IMR-90 (cell line): ENCODE results near the gene SLC23A2. TPM values are rescaled to one million over a fixed set of nuclear protein-coding genes. Genes with fewer than 3 reads are reported as not detected.

Source experiments
- ATAC-seq: fragments of 200-7000 bp; cut with Tn5 transposase; 2 replicates; pipeline ENCODE4 v1.9.1; 2020; ENCODE audit warnings: low read depth, mild to moderate bottlenecking, moderate library complexity
- BruUV-seq: library from RNA; stranded (reverse); fragments of 400-500 nt; replicated peaks from 2 replicates; lab custom pipeline; 2021; lab: Mats Ljungman, UMichigan
- CTCF ChIA-PET: fragments of 300-600 bp; formaldehyde crosslinking; extraction: SDS; loops from one replicate; lab custom pipeline; 2021; ENCODE audit warnings: antibody characterized with exemption; lab: Yijun Ruan, JAX
- POLR2A ChIA-PET: fragments of 300-600 bp; sonication (Branson Sonifier 250); formaldehyde crosslinking; loops from one replicate; lab custom pipeline; 2022; ENCODE audit warnings: antibody characterized with exemption; ENCODE audit not compliant: unreplicated experiment; lab: Charles Lee
- DNase-seq: peaks from one replicate; pipeline ENCODE4 v3.0.0; 2013
- H2AFZ ChIP-seq: replicated peaks from 2 replicates; pipeline ENCODE3; 2013; ENCODE audit warnings: low read length, mild to moderate bottlenecking; ENCODE audit not compliant: poor library complexity
- H2AK5ac ChIP-seq: 2 replicates; pipeline ENCODE4 v1.6.1; 2013; ENCODE audit warnings: low read depth, low read length, inconsistent platforms
- H2AK9ac ChIP-seq: replicated peaks from 2 replicates; pipeline ENCODE3; 2013; ENCODE audit warnings: mild to moderate bottlenecking, low read depth, low read length, moderate library complexity; ENCODE audit not compliant: poor library complexity
- H2BK120ac ChIP-seq: 2 replicates; pipeline ENCODE4 v1.6.1; 2013; ENCODE audit warnings: low read depth, low read length, inconsistent platforms
- H2BK15ac ChIP-seq: 3 replicates; pipeline ENCODE4 v1.6.1; 2013; ENCODE audit warnings: low read depth, low read length, inconsistent platforms
- H2BK20ac ChIP-seq: 2 replicates; pipeline ENCODE4 v1.6.1; 2013; ENCODE audit warnings: low read depth, mild to moderate bottlenecking, inconsistent platforms, low read length, moderate library complexity
- H2BK5ac ChIP-seq: 2 replicates; pipeline ENCODE4 v1.6.1; 2013; ENCODE audit warnings: mild to moderate bottlenecking, low read depth, low read length, inconsistent platforms; ENCODE audit not compliant: poor library complexity, severe bottlenecking
- H3K14ac ChIP-seq: replicated peaks from 2 replicates; pipeline ENCODE4 v1.6.1; 2013; ENCODE audit warnings: low read depth, low read length, inconsistent platforms
- H3K18ac ChIP-seq: 2 replicates; pipeline ENCODE4 v1.6.1; 2013; ENCODE audit warnings: low read depth, low read length, control low read depth
- H3K23ac ChIP-seq: 2 replicates; pipeline ENCODE4 v1.6.1; 2013; ENCODE audit warnings: low read depth, low read length, inconsistent platforms
- H3K27ac ChIP-seq: 2 replicates; pipeline ENCODE4 v1.5.1; 2013; ENCODE audit warnings: mild to moderate bottlenecking, control low read depth, low read length; ENCODE audit not compliant: insufficient read depth
- H3K27me3 ChIP-seq: 2 replicates; pipeline ENCODE4 v1.6.1; 2013; ENCODE audit warnings: low read length; ENCODE audit not compliant: control insufficient read depth, insufficient read depth
- H3K36me3 ChIP-seq: 2 replicates; pipeline ENCODE4 v1.6.1; 2013; ENCODE audit warnings: low read length, mixed read lengths; ENCODE audit not compliant: control insufficient read depth, insufficient read depth
- H3K4ac ChIP-seq: 2 replicates; pipeline ENCODE4 v1.6.1; 2013; ENCODE audit warnings: low read depth, low read length, inconsistent platforms
- H3K4me1 ChIP-seq: 2 replicates; pipeline ENCODE4 v1.6.1; 2013; ENCODE audit warnings: low read length, mixed read lengths; ENCODE audit not compliant: control insufficient read depth, insufficient read depth
- H3K4me2 ChIP-seq: 2 replicates; pipeline ENCODE4 v1.6.1; 2013; ENCODE audit warnings: low read depth, mild to moderate bottlenecking, control low read depth, low read length, moderate library complexity
- H3K4me3 ChIP-seq: 2 replicates; pipeline ENCODE4 v1.5.1; 2013; ENCODE audit warnings: low read depth, mild to moderate bottlenecking, control low read depth, low read length, moderate library complexity; ENCODE audit not compliant: insufficient read depth
- H3K56ac ChIP-seq: 2 replicates; pipeline ENCODE4 v1.6.1; 2013; ENCODE audit warnings: low read length, inconsistent platforms; ENCODE audit not compliant: insufficient read depth; ENCODE audit errors: extremely low read depth
- H3K79me1 ChIP-seq, 2 experiments: 2 replicates each; pipeline ENCODE4 v1.6.1; 2013; ENCODE audit warnings: low read length in 2 of 2, inconsistent platforms in 1 of 2, low read depth in 1 of 2
- H3K9ac ChIP-seq: 2 replicates; pipeline ENCODE4 v1.6.1; 2013; ENCODE audit warnings: low read depth, low read length, control low read depth
- H3K9me1 ChIP-seq: 2 replicates; pipeline ENCODE4 v1.6.1; 2013; ENCODE audit warnings: low read length, inconsistent platforms; ENCODE audit not compliant: insufficient read depth
- H3K9me3 ChIP-seq: 2 replicates; pipeline ENCODE4 v1.6.1; 2013; ENCODE audit warnings: low read length; ENCODE audit not compliant: control insufficient read depth, insufficient read depth
- H4K20me1 ChIP-seq: 2 replicates; pipeline ENCODE4 v1.6.1; 2013; ENCODE audit warnings: low read length, inconsistent platforms; ENCODE audit not compliant: insufficient read depth
- H4K5ac ChIP-seq: 2 replicates; pipeline ENCODE4 v1.6.1; 2013; ENCODE audit warnings: mild to moderate bottlenecking, low read depth, low read length, control low read depth
- H4K8ac ChIP-seq, 2 experiments: 2 replicates each; pipeline ENCODE4 v1.6.1; 2013; ENCODE audit warnings: low read depth in 2 of 2, low read length in 2 of 2, control low read depth in 1 of 2, inconsistent platforms in 1 of 2
- H4K91ac ChIP-seq: 2 replicates; pipeline ENCODE4 v1.6.1; 2013; ENCODE audit warnings: low read depth, low read length, inconsistent platforms; ENCODE audit not compliant: insufficient read depth
- BHLHE40 ChIP-seq: fragments of 150-350 bp; IDR thresholded peaks from 2 replicates; pipeline ENCODE4 v1.6.1; 2016; ENCODE audit warnings: mild to moderate bottlenecking, low read depth, low read length
- CHD1 ChIP-seq: IDR thresholded peaks from 2 replicates; pipeline ENCODE4 v1.6.1; 2012; ENCODE audit warnings: low read depth, low read length, improper control_type of control experiment
- FOS ChIP-seq: fragments of 150-350 bp; IDR thresholded peaks from 2 replicates; pipeline ENCODE4 v1.6.1; 2016; ENCODE audit warnings: low read depth, low read length
- MAZ ChIP-seq: IDR thresholded peaks from 2 replicates; pipeline ENCODE4 v1.6.1; 2012; ENCODE audit warnings: low read depth, mild to moderate bottlenecking, low read length, improper control_type of control experiment, moderate library complexity, borderline replicate concordance
- MXI1 ChIP-seq: IDR thresholded peaks from 2 replicates; pipeline ENCODE4 v1.6.1; 2012; ENCODE audit warnings: low read depth, mild to moderate bottlenecking, low read length, moderate library complexity, borderline replicate concordance
- NFE2L2 ChIP-seq: fragments of 150-350 bp; IDR thresholded peaks from 2 replicates; pipeline ENCODE4 v1.6.1; 2016; ENCODE audit warnings: low read depth, mild to moderate bottlenecking, low read length
- POLR2A ChIP-seq: IDR thresholded peaks from 2 replicates; pipeline ENCODE4 v1.6.1; 2012; ENCODE audit warnings: mild to moderate bottlenecking, low read depth, low read length
- RCOR1 ChIP-seq: IDR thresholded peaks from 2 replicates; pipeline ENCODE4 v1.6.1; 2012; ENCODE audit warnings: mild to moderate bottlenecking, low read length, improper control_type of control experiment; ENCODE audit not compliant: insufficient replicate concordance
- RFX5 ChIP-seq: IDR thresholded peaks from 2 replicates; pipeline ENCODE4 v1.8.0; 2012; ENCODE audit warnings: low read depth, mild to moderate bottlenecking, low read length, moderate library complexity
- SMC3 ChIP-seq: fragments of 150-350 bp; IDR thresholded peaks from 2 replicates; pipeline ENCODE4 v1.6.1; 2016; ENCODE audit warnings: low read depth, mild to moderate bottlenecking, antibody characterized with exemption, low read length, moderate library complexity
- WGBS, 2 experiments: methylation state at CpG; one replicate each; pipeline versions ENCODE4 v1.1.5 to v1.1.7; 2013; ENCODE audit warnings: missing lambda C conversion rate in 2 of 2; ENCODE audit not compliant: insufficient read length in 1 of 2; ENCODE audit errors: extremely low coverage in 2 of 2; 5-methylcytosine and 5-hydroxymethylcytosine counted together
- dilution Hi-C: fragments of 300-500 bp; cut with HindIII; formaldehyde crosslinking; loops from one replicate; pipeline ENCODE4 v1.14.3; 2018; ENCODE audit warnings: low sequenced_read_pairs; ENCODE audit not compliant: unreplicated experiment
- in situ Hi-C: fragments of 300-500 bp; cut with MboI; formaldehyde crosslinking; loops from 3 replicates; pipeline ENCODE4 v1.14.3; 2019; ENCODE audit warnings: low sequenced_read_pairs, inconsistent platforms, mixed read lengths
- intact Hi-C: fragments of 100-400 bp; cut with micrococcal nuclease; formaldehyde crosslinking; loops from 2 replicates; pipeline ENCODE4 v1.10.0; 2022
- polyA plus RNA-seq, 3 experiments: library from polyadenylated mRNA; depleted of rRNA; stranded (reverse); fragments of >200 nt; gene quantifications; 2 replicates each; pipeline ENCODE4 v1.2.3, GENCODE V29; 2012; ENCODE audit warnings: low replicate concordance in 1 of 3
- total RNA-seq: library from RNA; depleted of rRNA; stranded (reverse); fragments of >200 nt; gene quantifications from 2 replicates; pipeline ENCODE4 v1.2.3, GENCODE V29; 2012
- TF ChIP-seq, protein P1 (sequence below): conservative IDR thresholded peaks from 2 replicates; pipeline ENCODE4 v1.5.1; 2012; ENCODE audit warnings: mild to moderate bottlenecking, low read depth, low read length, improper control_type of control experiment
- TF ChIP-seq, protein P2 (sequence below): fragments of 150-350 bp; IDR thresholded peaks from 2 replicates; pipeline ENCODE4 v1.6.1; 2016; ENCODE audit warnings: low read depth, mild to moderate bottlenecking, low read length, moderate library complexity, borderline replicate concordance
- TF ChIP-seq, protein P3 (sequence below): fragments of 150-350 bp; IDR thresholded peaks from 2 replicates; pipeline ENCODE4 v1.6.1; 2017; ENCODE audit warnings: mild to moderate bottlenecking, antibody characterized with exemption, low read length, low read depth

Gene SLC23A2
- total and polyA plus RNA-seq, 2 of the 4 experiments (the other 2 are of a cell fraction), result 10.2 to 14.4 TPM

DNA sequence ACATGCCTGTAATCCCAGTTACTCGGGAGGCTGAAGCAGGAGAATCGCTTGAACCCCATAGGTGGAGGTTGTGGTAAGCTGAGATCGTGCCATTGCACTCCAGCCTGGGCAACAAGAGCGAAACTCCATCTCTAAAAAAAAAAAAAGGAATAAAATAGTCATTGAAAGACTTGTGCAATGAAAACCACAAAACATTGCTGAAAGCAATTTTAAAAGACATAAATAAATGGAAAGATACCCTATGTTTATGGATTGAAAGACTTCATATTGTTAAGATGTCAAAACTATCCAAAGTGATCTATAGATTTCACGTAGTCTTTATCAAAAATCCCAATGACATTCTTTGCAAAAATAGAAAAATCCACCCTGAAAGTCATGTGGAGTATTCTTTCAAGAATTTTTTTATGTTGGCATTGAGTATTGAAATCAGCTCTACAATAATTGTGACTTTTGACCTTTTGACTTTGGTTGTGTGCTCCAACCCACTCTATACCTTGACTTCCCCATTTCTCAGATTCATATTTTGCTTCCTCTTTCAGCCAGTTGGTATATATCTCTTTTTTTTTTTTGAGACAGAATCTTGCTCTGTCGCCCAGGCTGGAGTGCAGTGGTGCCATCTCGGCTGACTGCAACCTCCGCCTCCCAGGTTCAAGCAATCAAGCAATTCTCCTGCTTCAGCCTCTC lies 45.5 kb upstream of the SLC23A2 start:
- Histone ChIP-seq H3K56ac (no peak overlapping the region), H3K27me3 (peaks cover 3% of the 10 kb centered on the region; the same call in 1 of the 2 replicates), H3K23ac (no peak overlapping the region), H2AFZ (no peak overlapping the region), H2AK5ac (no peak overlapping the region), H4K91ac (no peak overlapping the region), H4K20me1 (no peaks in the 10 kb centered on the region), H4K8ac (no peak overlapping the region), H2AK9ac (no peak overlapping the region), H3K9me1 (no peaks in the 10 kb centered on the region), H3K4me3 (no peak overlapping the region), H3K4me2 (no peak overlapping the region), H2BK20ac (no peak overlapping the region), H3K4me1 (no peaks in the 10 kb centered on the region), H3K79me1 (no peaks in the 10 kb centered on the region), H2BK5ac (no peak overlapping the region), H3K27ac (no peak overlapping the region), H3K9ac (no peak overlapping the region), H3K4ac (no peak overlapping the region), H3K14ac (no peak overlapping the region), H3K36me3 (no peaks in the 10 kb centered on the region), H2BK120ac (no peak overlapping the region), H3K9me3 (no peaks in the 10 kb centered on the region), H4K5ac (no peak overlapping the region), H2BK15ac (no peak overlapping the region), H3K18ac (no peak overlapping the region)
- in situ Hi-C loops (no loop called here), intact Hi-C loops (no loop called here), dilution Hi-C loops (no loop called here)
- BruUV-seq, result no TSS peak
- WGBS, 2 experiments, result 63% methylated on average over 2 of the region's 8 CpGs; no CpG with 5 or more reads in 1 of the 2 experiments
- no peak for ATAC-seq
- POLR2A ChIA-PET, result no interaction called here
- TF ChIP-seq MAZ (no peak), RFX5 (no peak), NFE2L2 (no peak), SMC3 (no peak), BHLHE40 (no peak), RCOR1 (no peak), CHD1 (no peak), MXI1 (no peak), POLR2A (no peak), FOS (no peak)
- TF ChIP-seq, protein P1, sequence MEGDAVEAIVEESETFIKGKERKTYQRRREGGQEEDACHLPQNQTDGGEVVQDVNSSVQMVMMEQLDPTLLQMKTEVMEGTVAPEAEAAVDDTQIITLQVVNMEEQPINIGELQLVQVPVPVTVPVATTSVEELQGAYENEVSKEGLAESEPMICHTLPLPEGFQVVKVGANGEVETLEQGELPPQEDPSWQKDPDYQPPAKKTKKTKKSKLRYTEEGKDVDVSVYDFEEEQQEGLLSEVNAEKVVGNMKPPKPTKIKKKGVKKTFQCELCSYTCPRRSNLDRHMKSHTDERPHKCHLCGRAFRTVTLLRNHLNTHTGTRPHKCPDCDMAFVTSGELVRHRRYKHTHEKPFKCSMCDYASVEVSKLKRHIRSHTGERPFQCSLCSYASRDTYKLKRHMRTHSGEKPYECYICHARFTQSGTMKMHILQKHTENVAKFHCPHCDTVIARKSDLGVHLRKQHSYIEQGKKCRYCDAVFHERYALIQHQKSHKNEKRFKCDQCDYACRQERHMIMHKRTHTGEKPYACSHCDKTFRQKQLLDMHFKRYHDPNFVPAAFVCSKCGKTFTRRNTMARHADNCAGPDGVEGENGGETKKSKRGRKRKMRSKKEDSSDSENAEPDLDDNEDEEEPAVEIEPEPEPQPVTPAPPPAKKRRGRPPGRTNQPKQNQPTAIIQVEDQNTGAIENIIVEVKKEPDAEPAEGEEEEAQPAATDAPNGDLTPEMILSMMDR, result no peak
- TF ChIP-seq, protein P2, sequence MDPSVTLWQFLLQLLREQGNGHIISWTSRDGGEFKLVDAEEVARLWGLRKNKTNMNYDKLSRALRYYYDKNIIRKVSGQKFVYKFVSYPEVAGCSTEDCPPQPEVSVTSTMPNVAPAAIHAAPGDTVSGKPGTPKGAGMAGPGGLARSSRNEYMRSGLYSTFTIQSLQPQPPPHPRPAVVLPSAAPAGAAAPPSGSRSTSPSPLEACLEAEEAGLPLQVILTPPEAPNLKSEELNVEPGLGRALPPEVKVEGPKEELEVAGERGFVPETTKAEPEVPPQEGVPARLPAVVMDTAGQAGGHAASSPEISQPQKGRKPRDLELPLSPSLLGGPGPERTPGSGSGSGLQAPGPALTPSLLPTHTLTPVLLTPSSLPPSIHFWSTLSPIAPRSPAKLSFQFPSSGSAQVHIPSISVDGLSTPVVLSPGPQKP, result no peak
- TF ChIP-seq, protein P3, sequence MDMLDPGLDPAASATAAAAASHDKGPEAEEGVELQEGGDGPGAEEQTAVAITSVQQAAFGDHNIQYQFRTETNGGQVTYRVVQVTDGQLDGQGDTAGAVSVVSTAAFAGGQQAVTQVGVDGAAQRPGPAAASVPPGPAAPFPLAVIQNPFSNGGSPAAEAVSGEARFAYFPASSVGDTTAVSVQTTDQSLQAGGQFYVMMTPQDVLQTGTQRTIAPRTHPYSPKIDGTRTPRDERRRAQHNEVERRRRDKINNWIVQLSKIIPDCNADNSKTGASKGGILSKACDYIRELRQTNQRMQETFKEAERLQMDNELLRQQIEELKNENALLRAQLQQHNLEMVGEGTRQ, result no peak
- no peak for DNase-seq
- CTCF ChIA-PET, result no interaction called here
